ENCODE measurements around the gene CNTRL.

GRCh38 chr9:121074370-121075250 lies at the start of gene CNTRL:
- peak in 1 of 4 experiments; percentile 7 for TF ChIP-seq CTCF (IDR thresholded peaks at IDR 0.05)
- peak; percentile 25 to 74 for TF ChIP-seq POLR2A (IDR thresholded peaks at IDR 0.05)
